ENCODE data around the gene OTOP3.
"Not testable (repeated sequence)": the region's sequence is repeated elsewhere in the genome, so short reads cannot be mapped to it uniquely, and the experiment has no call there.

Gene OTOP3

DNA sequence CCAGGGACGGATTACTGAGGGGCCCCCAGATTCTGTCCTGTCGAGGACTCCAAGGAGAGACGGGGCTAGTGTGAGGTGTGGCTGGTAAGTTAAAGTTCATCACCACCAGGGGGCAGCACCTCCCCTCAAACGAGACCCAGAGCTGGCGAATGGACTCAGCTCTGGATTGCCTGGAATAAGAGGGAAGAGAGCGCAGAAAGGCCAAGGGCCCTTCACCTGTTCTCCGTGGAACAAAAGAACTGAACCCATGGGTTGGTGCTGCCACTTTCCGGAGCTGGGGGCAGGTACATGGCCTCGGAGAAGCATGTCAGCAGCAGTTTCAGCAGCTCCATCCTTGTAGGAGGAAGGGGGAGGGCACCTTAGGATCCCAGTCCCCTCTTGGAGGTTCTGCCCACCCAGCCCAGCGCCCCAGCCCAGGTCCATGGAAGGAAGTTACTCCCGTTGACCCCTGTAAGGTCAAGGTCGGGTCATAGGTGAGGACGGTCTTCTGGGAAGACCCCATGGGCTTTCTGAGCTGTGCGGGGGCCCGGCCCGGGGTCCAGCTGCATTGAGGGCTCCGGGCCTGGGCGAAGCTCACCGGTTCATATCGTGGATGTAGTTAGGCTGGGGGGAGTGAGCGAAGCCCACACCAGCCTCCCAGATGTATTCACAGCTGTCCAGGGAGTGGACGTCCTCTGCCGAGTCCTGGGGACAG lies 26.1 kb downstream of the OTOP3 start:
- peak; percentile 68 to 82 (median 72) for DNase-seq (ENCODE audit: low read depth in 3 of 3)

DNA sequence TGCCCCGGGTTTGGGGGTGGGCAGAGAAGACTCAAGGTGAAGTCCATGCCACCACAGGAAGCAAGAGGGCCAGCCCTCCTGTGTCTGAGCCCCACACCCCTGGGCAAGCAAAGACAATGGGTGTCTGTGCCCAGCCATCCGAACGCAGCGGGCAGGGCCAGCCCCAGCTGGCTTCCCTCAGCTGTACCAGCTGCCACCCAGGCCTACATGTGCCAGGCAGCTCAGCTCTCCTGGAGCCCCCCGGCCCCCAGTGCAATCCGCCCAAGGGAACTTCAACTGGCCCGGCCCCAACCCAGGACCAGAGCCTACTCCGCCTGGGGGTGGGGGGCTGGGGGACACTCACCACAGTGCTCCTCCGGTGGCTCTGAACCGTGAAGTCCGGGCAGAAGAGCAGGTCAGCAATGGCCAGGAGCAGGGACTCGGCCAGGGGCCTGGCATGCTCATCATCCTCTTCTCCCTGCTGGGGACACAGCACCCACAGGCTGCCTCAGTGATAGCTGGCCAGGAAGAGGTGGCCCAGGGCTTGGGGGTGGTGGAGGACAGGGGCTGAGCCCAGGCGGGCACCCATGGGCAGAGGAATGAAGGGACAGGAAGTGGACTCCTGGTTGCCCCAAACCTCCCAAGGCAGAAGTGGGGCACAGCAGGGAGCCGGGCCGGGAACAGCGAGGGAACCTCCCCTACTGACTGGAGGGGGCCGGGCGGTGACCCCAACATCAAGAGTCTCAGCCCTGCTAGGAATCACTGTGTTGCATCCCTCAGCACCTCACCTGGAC lies 27.1 kb downstream of the OTOP3 start:
- DNase-seq (ENCODE audit: low read depth in 3 of 3), result no peak

DNA sequence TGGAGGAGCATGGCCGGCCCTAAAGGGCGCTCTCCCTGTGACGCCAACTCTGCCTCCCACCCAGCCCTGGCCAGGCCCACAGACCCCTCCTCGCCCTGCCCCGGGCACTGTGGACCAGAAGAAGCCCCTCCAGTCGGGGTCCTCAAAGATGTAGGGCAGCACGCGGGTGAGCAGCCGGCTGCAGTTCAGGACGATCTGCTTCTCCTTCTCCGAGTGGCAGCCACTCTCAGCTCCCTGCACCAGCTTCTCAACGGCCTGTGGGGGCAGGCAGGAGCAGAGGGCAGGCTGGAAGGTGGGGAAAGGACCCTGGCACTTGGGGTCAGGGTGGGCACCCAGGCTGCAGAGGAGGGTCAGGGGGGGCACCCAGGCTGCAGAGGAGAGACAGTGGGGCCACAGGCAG lies 28.0 kb downstream of the OTOP3 start:
- DNase-seq (ENCODE audit: low read depth in 3 of 3), result no peak

DNA sequence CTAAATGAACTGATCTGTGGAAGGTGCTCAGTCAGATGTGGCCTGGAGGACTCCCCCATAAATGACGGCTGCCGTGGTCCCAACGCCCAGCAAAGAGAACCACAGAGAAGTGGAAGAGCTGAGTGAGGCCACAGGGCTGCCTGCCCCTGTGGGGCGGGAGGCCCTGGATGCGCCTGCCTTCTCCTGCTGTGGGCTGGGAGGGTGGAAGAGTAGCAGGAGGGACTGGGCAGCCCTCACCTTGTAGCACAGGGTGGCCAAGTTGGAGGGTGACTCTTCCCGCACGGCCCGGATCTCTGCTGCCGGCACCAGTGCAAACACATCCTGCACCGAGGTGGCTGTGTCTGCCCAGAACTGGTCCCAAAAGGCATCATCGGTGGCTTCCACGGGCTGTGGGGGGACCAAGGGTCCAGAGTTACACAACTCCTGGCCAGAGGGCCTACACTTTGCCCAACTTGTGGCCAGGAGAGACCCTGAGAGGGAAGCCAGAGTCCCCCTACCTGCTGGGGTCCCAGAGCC lies 28.6 kb downstream of the OTOP3 start:
- DNase-seq (ENCODE audit: low read depth in 3 of 3), result no peak

DNA sequence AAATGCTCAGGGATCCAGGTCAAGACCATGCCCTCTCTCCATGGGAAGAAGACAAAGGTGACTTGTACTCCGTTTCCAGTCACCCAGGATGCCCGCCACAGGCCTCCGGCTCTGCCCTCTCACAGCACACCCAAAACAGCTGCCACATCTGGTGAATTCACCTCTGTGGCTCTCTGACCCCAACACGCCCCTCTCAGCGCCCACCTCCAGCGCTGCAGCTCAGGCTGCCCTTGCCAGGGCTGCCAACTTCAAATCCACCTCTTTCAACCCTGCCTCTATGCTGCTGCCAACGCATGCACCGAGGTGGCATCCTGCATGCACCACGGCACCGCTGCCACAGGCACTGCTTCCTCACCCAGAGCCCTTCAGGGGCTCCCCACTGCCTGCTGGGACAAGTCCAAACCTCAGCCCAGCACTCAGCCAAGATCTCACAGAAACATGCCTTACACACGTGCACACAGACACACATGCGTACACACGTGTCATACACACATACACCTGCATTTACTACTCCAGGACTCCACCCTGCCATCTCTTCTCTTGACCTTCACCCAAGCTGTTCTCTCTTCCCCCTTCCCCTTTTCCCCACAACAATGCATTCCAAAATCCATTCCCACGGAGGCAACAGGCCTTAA lies 29.4 kb downstream of the OTOP3 start:
- no peak for DNase-seq (ENCODE audit: low read depth in 3 of 3)

DNA sequence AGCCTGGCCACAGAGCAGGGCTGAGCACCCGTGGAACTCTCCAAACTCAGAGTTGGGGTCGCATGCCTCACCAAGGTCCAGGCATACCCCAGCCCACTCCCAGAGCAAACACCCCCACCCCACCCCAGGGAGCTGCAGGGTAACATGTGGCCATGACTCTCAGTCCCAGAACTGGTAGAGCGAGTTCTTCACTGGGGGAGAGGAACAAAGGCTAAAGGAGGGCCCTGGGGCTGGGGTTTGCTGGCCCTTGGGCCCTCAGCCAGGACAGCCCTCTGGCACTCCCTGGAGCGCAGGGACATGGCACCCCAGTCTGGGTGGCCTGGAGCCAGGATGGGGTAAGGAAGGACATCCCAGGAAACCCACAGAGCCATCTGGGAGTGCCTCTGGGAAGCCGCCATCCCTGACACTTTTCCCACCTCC lies 32.7 kb downstream of the OTOP3 start:
- no peak for DNase-seq (ENCODE audit: low read depth in 3 of 3)

DNA sequence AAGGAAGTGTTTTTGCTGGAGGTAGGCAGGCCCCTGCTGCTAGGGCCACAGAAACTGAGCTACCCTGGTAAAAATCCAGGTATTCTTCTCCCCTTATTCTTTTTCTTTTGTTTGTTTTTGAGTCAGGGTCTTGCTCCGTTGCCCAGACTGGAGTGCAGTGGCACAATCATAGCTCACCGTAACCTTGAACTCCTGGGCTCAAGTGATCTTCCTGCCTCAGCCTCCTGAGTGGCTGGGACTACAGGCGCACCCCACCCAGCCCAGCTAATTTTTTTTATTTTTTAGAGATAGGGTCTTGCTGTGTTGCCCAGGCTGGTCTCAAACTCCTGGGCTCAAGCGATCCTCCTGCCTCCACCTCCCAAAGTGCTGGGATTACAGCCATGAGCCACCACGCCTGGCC lies 33.8 kb downstream of the OTOP3 start:
- not testable (repeated sequence) for DNase-seq (ENCODE audit: low read depth in 3 of 3)

DNA sequence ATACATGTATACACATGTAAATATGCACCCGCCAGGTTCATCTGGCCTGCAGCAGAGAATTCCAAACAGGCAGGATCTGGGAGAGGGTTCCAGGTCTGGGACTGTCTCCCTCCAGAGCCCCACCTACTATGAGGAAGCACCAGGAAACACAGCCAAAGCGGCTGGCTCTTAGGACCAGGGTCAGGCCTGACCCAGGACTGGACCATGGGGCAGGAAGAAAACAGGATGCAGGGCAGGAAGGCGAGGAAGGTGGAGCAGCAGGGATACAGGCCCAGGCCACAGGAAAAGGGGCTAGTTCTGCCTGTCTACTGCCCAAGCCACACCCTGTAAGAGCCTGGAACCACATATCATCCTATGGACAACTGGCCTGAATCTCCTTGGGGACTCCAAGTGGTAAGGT lies 34.7 kb downstream of the OTOP3 start:
- no peak for DNase-seq (ENCODE audit: low read depth in 3 of 3)

DNA sequence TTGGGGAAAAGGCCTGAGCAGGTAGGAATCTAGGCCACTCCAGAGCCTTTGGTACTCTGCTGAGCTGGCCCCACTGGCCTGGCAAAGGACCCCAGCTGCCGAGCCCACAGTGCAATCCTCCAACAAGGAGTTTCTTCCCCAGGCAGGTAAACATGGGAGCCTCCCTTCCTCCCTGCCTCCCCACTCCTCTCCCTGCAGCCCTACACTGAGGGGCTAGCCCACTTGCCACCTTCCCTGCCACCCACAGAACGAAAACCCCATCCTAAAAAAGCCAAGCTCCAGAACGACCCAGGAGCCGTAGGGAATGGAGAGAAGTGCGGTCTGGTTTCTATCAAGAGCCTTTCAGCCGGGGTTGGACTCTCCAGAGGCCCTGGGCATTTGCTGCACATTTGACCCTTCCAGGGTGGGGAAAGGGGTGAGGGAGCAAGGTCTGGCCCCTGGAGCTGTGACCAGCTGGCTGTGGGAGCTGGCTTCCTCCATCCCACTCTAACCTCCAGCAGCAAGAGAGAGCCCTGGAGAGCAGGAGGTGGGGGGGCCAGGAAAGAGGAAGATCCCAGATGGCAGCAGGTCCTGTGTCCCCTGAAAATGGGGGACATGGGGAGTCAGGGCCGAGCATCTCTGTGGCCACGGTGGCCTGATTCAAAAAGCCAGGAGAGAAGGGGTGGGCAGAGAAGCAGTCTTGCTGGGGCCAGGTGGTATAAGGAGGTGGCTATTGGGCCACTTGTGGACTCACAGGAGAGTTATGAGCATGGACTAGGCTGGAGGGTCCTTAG lies 35.6 kb downstream of the OTOP3 start:
- DNase-seq (ENCODE audit: low read depth in 3 of 3), result no peak

DNA sequence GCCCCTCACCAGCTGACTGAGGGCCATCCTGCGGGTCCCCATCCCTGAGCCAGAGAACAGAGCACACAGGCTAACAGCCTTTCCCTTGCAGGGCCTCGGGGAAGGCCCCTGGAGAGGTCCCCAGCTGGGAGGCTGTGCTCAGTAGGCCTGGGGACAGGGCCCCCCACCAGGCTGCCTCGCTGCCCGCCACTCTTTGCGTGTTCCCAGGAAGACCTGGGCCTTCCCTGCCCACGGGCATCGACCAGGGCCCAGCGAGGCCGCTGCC lies 36.1 kb downstream of the OTOP3 start:
- no peak for DNase-seq (ENCODE audit: low read depth in 3 of 3)

DNA sequence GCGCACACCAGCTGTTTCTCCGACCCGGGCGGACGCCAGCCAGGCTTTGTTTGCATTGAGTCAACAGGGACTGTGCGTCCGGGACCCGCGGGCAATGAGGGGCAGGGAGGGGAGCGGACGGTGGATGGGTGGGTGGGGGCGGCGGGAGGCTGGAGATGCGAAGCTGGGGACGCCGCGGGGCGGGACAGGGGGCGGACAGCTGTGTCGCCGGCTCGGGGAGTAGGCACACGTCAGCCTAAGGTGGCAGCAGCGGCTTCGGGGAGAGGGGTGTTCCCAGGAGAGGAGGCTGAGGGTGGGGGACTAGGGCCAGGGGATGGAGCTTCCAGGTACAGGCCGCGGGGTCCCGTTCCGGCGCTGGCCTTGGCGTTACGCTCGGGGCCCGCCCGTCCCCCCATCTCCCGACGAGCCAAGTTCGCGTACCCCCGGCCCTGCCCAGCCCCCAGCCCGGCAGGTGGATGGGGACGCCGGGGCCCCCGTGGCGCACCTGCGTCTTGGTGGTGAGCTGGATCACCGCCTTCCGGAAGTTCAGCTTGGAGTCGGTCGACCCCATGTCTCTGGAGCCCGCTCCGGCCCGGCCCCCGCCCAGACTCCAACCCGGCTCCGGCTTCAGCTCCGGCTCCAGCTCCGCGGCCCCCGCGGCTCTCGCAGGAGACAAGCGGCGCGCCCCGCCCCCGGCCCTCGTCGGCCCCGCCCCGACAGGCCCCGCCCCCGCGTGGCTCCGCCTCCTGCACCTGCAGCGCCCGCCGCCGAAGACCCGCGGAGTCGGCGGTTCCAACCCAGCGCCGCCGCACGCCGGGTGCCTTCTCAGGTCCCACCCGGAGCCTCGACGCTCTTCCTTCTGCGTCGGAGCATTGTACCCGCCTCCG lies 36.6 kb downstream of the OTOP3 start, which contains the start of gene HID1:
Gene HID1 (minus strand): TSS at position 653 of the 866 bp plus-strand sequence. CDS start 103 bp downstream, at position 550.
- DNase-seq (ENCODE audit: low read depth in 3 of 3), result peak; percentile 75 to 80 (median 76)

DNA sequence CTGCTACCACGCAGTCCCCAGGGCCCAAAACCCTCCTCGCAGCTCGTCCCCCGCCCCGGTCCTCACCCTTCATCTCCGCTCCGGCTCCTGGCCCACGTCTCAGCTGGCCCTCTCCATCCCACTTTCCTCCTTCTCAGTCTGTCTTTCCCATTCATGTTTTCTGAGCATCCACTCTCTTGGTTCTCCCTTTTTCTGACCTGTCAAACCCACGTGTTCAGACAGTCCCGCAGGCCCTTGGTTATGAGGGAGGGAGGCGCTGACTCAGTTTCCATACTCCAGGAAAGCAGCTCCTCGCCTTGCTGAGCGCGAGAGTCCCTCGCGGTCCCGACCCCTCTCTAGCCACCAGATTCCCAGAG lies 37.3 kb downstream of the OTOP3 start:
- DNase-seq (ENCODE audit: low read depth in 3 of 3), result no peak

DNA sequence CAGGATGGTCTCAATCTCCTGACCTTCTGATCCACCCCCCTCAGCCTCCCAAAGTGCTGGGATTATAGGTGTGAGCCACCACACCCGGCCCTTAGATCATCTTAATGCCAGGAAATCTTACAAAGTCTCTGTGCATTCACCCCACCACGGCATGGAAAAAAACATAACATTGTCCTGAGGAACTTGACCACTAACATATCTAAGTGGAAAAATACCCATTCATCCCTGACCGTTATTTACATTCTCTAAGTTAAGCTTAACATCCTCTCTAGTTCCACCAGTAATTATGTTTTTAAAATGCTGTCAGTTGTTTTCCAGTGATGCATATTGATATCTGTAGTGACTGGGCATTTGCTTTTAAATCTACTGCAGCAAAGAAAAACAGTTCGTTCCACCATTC lies 40.2 kb downstream of the OTOP3 start:
- no peak for DNase-seq (ENCODE audit: low read depth in 3 of 3)

DNA sequence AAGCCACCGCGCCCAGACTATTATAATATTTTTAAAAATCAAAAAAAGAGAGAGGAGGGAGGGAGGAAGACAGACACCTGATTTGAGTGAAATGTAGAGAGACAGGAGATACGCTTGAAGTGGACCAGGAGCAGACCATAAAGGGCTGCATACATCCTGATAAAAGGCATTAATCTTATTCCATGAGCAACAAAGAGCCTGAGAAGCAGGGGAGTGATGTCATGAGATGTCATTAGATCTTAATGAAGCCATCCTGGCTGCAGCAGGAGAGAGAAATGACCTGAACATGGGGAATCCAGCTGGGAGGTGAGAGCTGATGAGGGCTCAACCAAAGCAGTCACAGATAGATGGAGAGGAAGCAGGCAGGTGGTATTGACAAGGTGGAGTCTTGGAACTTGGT lies 42.1 kb downstream of the OTOP3 start:
- no peak for DNase-seq (ENCODE audit: low read depth in 3 of 3)

DNA sequence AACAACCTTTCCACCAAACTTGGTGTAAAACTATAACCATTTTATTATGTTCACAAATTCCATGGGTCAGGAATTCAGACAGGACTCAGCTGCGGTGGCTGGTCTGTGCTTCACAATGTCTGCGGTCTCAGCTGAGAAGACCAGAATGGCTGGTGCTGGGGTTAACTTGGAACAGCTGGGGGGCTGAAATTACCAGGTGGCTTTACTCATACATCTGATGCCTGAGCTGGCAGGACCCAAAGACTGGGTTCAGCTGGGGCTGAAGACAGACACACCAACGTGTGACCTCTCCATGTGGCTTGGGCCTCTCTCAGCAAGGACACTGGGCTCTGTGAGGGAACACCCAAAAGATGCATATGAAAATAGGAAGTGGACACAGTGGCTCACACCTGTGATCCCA lies 42.5 kb downstream of the OTOP3 start:
- no peak for DNase-seq (ENCODE audit: low read depth in 3 of 3)

DNA sequence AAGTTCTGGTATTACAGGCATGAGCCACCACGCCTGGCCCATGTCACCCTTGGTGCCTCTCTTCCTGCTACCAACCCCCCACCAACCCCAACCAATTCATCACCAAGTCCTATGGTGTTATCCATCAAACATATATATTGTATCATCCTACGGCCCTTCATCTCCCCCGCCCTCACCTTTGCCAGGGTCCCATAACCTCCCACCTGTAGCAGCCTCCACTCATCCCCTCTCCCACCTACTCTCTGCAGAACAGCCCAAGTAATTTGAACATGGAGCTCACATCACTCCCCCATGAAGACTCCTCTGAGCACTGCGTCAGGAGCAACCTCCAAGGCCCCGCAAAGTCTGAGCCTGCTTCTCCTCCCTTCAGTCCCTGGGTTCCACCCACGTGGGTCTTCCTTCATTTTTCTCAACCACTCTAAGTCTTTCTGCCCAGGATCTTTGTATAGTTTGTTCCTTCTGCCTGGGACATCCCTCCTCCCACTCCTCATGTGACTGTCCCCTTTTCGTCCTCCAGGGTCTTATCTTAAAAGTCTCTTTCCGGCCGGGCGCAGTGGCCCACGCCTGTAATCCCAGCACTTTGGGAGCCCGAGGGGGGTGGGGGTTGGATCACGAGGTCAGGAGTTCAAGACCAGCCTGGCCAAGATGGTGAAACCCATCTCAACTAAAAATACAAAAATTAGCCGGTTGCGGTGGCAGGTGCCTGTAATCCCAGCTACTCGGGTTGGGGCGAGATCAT lies 43.9 kb downstream of the OTOP3 start:
- no peak for DNase-seq (ENCODE audit: low read depth in 3 of 3)

DNA sequence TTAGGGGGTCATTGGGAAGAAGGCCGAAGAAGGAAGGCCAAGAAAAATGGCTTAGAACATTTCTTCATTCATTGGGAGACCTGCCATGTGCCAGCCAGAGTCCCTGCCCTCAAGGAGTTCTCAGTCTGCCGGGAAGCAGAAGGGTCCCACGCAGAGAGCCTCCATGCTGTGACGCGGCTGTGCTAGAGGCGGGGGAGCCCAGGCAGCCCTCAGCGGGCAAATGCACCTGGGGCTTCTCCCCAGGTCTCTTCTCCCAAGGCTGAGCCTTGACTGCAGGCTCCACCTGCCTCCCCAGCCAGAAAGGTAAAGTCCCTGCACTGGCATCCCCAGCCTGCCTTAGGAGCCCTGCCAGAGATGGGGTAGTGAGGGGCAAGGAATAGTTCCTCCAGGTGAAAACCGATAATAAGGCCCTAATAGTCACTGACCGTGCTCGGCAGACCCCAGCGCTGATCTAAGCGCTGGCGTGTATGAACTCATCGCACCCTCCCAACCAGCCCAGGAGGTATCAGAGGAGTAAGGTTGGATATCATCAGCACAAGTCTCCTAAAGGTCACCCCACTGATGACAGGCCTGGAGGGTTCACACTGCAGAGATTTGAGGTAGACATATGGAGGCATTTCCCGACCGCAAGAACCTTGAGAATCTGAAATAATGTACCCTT lies 45.8 kb downstream of the OTOP3 start:
- no peak for DNase-seq (ENCODE audit: low read depth in 3 of 3)

DNA sequence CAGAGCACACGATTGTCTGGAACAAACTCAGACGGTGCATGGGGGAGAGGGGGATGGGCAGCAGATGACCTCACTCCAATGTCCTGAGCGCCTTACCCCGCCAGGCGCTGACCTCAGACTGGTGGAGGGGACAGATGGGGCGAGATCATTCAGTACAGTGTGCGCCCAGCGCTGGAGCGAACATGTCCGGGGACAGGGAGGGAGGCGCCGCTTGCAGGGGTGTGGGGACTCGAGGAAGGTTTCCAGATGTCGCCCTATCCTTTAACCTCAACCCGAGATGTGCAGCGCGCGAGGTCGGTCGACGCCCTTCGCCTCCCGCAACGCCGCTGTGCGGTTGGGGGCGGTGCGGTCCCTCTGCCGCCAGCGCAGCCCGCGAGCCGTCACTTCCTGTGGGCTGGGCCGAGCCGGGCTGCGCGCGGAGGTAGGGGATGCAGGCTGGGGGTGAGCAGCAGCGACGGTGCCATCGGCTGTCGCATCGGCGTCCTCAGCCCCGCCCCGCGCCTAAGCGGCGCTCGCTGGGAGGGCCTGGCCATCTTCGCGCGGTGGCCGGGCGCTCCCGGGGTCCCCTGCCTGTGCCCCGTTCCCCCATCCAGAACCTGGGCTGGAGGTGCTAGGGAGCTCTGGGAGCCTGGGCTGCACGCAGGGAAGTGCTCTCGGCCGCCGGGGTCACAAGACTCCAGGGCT lies 46.4 kb downstream of the OTOP3 start:
- peak; percentile 51 to 56 (median 55) for DNase-seq (ENCODE audit: low read depth in 3 of 3)

DNA sequence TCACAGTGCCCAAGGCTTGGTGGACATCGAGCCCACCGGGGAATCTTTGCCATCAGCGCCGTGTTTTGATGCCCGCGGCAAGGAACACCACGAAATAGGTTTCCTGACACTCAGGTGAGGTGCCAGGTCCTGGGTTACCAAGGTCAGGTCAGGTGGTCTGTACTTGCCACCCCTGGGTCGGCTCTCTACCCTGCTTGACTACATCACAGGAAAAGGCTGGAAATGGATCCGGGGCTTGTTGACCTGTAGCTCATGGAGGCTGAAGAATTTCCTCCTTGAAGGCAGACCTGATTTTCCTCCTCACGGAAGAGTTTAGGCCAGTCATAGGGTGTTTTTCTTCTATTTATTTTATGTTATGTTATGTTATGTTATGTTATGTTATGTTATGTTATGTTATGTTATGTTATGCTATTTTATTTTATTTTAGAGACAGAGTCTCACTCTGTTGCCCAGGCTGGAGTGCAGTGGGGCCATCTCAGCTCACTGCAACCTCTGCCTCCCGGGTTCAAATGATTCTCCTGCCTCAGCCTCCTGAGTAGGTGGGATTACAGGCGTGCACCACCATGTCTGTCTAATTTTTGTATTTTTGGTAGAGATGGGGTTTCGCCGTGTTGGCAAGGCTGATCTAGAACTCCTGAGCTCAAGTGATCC lies 47.1 kb downstream of the OTOP3 start:
- not testable (repeated sequence) for DNase-seq (ENCODE audit: low read depth in 3 of 3)

All from stimulated activated CD4-positive, alpha-beta T cell treated with anti-CD3 and anti-CD28 coated beads, TNF-alpha, amount 100 ng/mL, for 4 hours (primary cell).